RCC 7860 (cell line): ENCODE data around the gene LRRC15.

Experiments used
- DNase-seq: peaks from one replicate; pipeline ENCODE4 v3.0.0-alpha.2; 2015; ENCODE audit warnings: low spot score
- FAIRE-seq: peaks from 2 replicates; lab custom pipeline; 2012; peaks lifted over from hg19 to GRCh38; lab: Jason Lieb, UNC

LRRC15 gene

GRCh38 chr3:194321693-194322640 is 47.6 kb downstream of the LRRC15 start:
- DNase-seq = peak; percentile 37
- FAIRE-seq = no peak

- DNase-seq (no peak), FAIRE-seq (no peak)
Measured at GRCh38 chr3:194320744-194321243, 48.7 kb downstream of the LRRC15 start.

DNA sequence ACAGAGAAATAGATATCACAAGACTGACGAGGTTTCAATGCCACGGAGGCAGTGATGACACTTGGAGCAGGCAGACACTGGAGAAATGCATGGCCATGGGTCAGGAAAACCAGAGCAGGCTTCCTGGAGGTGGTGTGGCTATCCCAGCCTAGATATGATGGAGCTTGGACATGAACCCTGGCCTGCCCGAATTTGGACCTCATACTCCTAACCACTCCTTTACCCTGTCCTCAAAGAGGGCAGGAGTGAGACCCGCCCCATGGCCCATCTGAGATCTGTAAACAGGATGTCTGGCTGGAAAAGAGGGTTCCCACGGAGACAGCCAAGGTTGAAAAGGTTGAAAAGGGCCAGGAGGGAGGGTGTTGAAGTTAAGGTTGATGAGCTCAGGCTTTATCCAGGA is 49.4 kb downstream of the LRRC15 start:
- DNase-seq (no peak), FAIRE-seq (no peak)

DNA sequence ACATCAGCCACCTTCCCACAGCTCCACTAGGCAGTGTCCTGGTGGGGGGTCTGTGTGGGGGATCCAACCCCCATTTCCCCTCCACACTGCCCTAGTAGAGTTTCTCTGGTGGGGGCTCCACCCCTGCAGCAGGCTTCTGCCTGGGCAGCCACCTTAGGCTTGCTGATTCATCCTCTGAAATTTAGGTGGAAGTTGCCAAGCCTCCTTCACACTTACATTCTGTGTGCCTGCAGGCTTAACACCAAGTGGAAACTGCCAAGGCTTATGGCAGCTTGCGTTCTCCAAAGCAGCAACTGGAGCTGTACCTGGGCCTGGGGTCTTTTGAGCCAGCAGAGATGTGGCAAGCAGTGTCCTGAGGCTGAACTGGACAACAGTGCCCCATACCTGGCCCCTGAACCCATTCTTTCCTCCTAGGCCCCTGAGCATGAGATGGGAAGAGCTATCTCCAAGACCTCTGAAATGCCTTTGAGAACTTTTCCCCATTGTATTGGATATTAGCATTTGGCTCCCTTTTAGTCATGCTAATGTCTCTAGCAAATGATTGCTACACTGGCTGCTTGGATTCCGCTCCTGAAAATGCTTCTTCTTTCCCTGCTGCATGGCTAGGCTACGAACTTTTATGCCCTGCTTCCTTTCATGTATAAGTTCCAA is 50.9 kb downstream of the LRRC15 start:
- FAIRE-seq = no peak
- DNase-seq = no peak

DNA sequence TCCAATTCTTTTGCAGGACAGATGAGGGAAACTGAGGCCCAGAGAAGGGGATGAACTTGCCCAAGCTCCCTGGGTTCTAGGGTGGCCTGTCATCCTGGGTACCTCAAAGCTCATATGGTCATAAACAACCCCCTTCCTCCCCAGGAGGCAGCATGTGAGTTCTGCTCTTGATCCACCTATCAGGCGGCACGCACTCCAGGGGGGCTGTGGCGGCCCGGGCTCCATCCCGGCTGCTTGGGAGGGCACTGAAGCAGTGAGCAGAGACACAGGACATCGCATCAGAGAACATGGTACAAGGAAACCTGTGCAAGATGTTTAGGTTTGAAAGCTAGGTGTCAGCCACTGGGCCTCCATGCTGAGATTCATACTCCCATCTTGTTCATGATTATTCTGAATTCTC is 52.6 kb downstream of the LRRC15 start:
- no peak for DNase-seq
- FAIRE-seq = no peak

DNA sequence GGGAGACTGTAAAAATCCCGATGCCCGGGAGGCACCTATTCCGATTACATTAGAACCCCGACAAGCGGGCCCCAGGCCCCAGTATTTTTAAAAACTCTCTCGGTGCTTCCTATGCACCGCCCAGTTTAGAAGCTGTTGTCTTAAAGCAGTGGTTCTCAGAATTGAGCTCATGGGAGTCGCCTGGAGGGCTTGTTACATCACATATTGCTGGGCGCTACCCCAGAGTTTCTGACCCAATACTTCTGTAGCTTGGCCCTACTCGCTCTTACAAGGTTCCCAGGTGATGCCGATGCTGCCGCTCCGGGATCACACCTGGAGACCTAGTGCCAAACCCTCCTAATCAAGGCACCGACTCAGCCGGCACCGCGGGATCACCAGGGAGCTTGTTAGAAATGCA is 53.6 kb downstream of the LRRC15 start:
- DNase-seq (no peak), FAIRE-seq (no peak)

DNA sequence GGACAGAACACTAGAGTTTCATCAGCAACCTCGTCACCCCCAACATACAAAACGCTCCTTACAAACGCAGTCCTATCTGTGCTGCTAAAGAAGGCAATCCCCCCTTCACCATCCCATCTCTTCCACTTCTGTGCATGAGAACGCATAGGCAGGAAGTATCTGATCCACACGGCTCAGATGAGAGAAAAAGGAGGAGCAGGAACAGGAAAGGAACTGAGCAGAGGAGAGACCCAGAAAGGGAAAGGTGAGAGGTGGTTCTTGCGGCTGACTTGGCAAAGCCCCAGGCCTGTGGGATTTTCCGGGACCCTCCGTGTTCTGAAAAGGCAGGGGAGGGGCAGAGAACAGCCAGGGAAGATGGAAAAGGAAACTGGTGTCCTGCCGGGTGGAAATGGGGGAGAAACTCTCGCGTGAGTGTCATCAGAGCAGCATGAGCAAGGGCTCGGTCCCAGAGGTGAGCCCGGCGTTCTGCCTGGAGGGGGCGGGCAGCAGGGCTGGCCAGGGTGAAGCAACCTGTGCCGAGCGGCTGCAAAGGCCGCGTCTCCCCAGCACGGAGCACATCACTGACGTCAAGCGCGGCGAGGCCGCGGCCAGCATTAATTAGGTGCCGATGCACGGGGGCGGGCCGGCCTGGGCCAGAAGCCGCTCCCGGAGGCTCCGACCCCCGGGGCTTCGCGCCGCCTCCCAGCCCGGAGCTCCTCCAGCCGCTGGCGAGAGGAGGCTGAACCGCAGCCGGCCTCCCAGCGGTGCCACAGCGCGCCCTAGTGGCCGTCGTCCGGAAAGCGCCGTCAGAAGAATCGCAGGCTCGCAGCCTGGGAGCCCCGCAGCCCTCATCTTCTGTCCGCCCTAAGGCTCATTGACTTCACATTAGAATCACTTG is 54.2 kb downstream of the LRRC15 start:
- FAIRE-seq = no peak
- peak; percentile 61 for DNase-seq

DNA sequence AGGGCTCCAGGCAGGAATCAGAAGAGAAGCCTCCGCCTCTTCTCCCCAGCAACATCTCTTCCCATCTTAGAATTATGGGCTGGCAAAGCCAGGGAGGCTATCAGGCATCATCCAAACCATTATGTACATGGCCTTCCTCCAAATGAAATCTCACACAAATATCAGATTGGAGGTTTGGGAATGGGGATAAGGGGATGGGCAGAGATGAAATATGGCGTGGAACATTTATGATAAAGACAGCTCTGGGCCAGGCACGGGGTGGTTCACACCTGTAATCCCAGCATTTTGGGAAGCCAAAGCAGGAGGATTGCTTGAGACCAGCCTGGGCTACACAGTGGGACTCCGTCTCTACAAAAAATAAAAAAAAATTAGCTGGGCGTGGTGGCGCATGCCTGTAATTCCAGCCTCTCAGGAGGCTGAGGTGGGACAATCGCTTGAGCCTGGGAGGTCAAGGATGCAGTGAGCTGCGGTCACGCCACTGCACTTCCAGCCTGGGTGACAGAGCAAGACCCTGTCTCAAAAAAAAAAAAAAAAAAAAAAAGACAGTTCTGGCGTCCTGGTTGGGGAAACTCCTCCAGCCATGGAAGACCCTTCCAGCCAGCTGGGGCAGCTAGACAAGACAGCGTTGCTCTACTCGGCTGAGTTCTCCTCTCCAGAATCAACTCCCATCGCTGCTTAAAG is 55.0 kb downstream of the LRRC15 start:
- no peak for FAIRE-seq

DNA sequence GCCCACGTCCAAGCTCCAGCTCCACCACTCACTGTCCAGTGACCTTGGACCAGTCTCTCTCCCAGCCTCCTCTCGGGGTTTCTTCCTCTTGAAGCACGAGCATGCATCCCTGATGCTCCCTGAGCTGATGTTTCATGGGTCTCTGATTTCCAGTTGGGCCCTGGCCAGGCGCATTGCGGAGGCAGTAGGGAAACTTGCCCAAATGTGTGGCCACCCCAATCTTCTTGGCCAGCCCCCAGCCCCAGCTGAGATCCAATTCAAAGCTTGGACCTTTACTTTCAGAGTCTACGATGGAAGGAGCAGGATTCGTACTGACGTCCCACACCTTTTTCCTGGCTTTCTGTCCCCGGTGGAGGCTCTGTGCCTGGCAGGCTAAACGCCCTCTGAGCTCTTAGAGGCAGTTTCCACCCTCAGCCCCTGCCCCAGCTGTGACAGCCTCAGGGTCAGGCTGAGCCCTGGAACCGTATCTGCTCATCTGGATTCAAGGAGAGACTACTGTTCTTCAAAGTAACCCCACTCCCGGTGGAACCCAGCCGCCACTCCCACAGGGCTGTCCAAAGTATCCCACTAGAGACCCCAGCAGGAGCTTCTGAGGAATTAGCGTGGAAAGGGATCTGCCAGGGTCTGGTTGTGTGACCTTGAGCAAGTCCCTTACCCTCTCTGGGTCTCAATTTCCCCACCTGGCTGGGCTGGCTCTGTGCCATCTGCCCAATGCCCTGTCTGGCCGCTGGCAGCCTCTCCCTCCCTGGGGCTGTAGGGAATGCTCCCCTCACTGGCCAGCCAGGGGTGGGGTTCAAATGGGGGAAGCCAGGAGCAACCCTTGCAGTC is 55.8 kb downstream of the LRRC15 start:
- DNase-seq (no peak), FAIRE-seq (no peak)

More for the DNA sequence above, 55.0 kb downstream of the LRRC15 start:
- no peak for DNase-seq

DNA sequence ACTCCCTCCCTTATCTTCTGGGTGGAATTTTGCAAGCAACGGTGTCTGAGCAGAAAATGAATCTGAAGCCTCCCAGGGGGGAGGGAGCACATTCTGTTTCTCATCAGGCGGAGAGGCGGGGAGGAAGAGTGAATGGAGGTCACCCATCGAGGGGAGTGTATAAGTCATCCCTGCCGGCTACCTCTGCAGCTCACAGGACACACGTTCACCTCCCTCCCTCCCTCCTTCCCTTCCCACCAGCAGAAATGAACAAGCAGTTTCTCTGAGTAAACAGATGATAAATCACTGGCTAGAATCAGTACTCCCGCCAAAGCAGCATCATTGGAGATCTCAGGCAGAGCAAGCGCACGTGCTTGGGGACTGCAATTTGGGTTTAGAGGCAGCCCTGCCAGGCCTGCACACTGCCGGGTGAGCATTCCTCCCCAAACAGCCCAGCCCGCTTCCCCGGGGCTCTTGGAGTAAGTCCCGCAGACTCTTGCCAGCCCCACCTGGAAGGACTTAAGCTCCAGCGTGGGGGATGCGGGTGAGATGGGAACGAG is 56.7 kb downstream of the LRRC15 start:
- peak; percentile 65 for FAIRE-seq
- DNase-seq = peak; percentile 80

GRCh38 chr3:194312186-194312742 is 57.3 kb downstream of the LRRC15 start:
- FAIRE-seq (no peak), DNase-seq (no peak)

GRCh38 chr3:194311000-194311399 is 58.5 kb downstream of the LRRC15 start:
- FAIRE-seq (no peak), DNase-seq (no peak)

- no peak for FAIRE-seq
Measured at GRCh38 chr3:194310060-194310835, 59.3 kb downstream of the LRRC15 start.

DNA sequence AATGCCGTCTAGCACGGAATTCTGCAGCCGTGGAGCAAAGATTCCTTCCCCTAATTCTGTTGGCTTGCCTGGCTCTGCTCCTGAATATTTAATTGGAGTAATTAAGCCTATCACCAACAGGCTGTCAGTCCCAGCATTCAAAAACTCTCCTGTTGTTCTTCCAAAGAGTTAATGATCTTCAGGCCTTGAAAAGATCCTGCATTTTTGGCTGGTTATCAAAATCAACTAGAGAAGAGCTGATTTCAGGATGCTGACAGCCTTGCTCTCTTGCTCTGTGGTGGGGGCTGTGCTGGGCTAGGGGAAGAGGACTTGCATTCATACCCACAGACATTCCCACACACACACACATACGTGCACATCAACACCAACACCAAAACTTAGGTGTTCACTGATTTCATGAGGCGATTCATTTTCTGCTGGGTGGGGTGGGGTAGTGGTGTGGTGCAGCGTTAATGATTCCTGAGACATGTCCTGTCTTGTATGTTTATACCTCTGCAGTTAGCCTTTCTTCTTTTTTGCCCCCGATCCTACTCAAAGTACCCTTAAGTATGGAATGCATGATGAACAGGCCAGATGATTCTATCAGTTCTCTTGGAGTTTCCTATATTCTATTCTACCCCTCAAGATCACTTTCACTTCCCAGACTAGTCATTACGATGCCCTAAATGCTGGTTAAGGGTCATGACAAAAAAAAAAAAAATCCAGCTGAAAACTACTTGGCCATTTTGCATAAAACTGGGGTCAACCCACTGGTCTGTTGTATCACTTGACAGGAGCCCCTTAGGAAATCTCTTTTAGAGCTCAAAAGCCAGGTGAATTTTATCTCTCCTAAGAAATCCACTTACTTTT is 60.7 kb downstream of the LRRC15 start:
- DNase-seq = no peak
- FAIRE-seq = peak; percentile 54

More at GRCh38 chr3:194310060-194310835, 59.3 kb downstream of the LRRC15 start:
- no peak for DNase-seq

- no peak for DNase-seq
Measured at GRCh38 chr3:194307849-194308248, 61.7 kb downstream of the LRRC15 start.

DNA sequence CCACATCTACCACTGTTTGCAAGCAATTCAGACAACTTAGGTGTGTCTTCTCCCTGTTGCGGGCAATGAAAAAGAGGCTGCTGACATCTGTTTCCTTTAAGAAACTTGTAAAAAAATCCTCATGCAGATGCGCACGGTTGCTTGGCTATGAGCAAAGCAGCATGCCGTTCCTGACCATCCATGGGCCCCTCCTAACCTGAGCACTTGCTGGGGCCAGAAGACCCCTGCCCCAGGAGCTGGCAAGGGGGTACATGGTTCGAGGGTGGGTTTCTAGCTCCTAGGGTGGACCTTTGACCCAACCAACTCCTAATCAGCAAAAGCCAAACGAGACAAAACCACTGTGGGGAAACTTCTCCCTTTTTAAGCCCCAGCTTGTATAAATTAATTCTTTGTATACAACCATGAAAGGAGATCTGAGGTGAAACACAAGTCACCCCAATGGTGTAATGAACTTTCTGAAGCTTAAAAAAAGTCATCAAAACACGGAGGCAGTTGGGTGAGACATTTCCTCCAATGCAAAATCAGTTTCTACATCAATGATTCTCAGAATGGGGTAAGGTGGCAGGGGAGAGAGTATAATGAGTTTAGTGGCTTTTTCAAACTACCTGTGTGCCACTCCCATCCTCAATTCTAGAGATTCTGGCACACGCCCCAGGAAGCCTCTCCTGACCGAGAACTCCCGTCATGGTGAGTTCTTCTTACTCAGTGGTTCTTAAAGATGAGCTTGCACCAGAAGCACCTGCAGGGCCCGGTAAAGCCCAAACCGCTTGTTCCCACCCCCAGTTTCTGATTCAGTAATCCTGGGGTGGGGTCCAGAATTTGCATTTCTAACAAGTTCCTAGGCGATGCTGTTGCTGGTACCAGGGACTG is 62.5 kb downstream of the LRRC15 start:
- no peak for DNase-seq
- FAIRE-seq = no peak

More at GRCh38 chr3:194307849-194308248, 61.7 kb downstream of the LRRC15 start:
- FAIRE-seq = no peak
